Cortex of kidney (tissue), 1 donor: ENCODE data around the gene ADAM10.

Source experiments
- DNase-seq: peaks from one replicate; lab custom pipeline; 2025; lab: John Stamatoyannopoulos, UW

The ADAM10 gene

GRCh38 chr15:58716027-58716426 is 33.5 kb downstream of the ADAM10 start:
- no peak for DNase-seq

GRCh38 chr15:58715266-58715917 is 34.1 kb downstream of the ADAM10 start:
- no peak for DNase-seq

GRCh38 chr15:58710701-58711100 is 38.8 kb downstream of the ADAM10 start:
- DNase-seq, result no peak

GRCh38 chr15:58707397-58707796 is 42.1 kb downstream of the ADAM10 start:
- no peak for DNase-seq

GRCh38 chr15:58705105-58705504 is 44.4 kb downstream of the ADAM10 start:
- DNase-seq, result no peak

GRCh38 chr15:58704155-58704865 is 45.2 kb downstream of the ADAM10 start:
- DNase-seq, result no peak

GRCh38 chr15:58703610-58704009 is 45.9 kb downstream of the ADAM10 start:
- no peak for DNase-seq

GRCh38 chr15:58702233-58702632 is 47.3 kb downstream of the ADAM10 start:
- DNase-seq, result no peak

GRCh38 chr15:58701376-58701775 is 48.1 kb downstream of the ADAM10 start:
- DNase-seq, result no peak

- no peak for DNase-seq
These were observed 49.7 kb downstream of the ADAM10 start for GRCh38 chr15:58699769-58700168.

- no peak for DNase-seq
These were observed 50.4 kb downstream of the ADAM10 start for GRCh38 chr15:58698887-58699641.

- DNase-seq, result no peak
These were observed 52.3 kb downstream of the ADAM10 start for GRCh38 chr15:58697220-58697619.

- DNase-seq, result no peak
These were observed 52.8 kb downstream of the ADAM10 start for GRCh38 chr15:58696738-58697137.

GRCh38 chr15:58694641-58695398 is 54.7 kb downstream of the ADAM10 start:
- DNase-seq, result no peak

GRCh38 chr15:58690703-58691102 is 58.8 kb downstream of the ADAM10 start:
- no peak for DNase-seq

- DNase-seq, result no peak
These were observed 59.9 kb downstream of the ADAM10 start for GRCh38 chr15:58689646-58690045.

- DNase-seq, result no peak
These were observed 63.2 kb downstream of the ADAM10 start for GRCh38 chr15:58686286-58686685.

GRCh38 chr15:58684751-58685150 is 64.8 kb downstream of the ADAM10 start:
- no peak for DNase-seq

GRCh38 chr15:58684036-58684710 is 65.3 kb downstream of the ADAM10 start:
- DNase-seq, result no peak

GRCh38 chr15:58682234-58682633 is 67.3 kb downstream of the ADAM10 start:
- no peak for DNase-seq

GRCh38 chr15:58678683-58679082 is 70.8 kb downstream of the ADAM10 start:
- no peak for DNase-seq

- no peak for DNase-seq
These were observed 72.1 kb downstream of the ADAM10 start for GRCh38 chr15:58677426-58677825.
